Neural progenitor cell (in vitro differentiated cells): Measurements from ENCODE around the gene TTR.

Experiments used
- EZH2 ChIP-seq: fragments of 200-600 bp; sonication (generic); IDR thresholded peaks from 2 replicates; pipeline ENCODE4 v1.6.1; 2017; ENCODE audit warnings: antibody characterized with exemption, mild to moderate bottlenecking, moderate library complexity
- TF ChIP-seq, protein P1 (sequence below): fragments of 200-600 bp; sonication (generic); IDR thresholded peaks from 2 replicates; pipeline ENCODE4 v1.5.1; 2017; ENCODE audit warnings: antibody characterized with exemption, mild to moderate bottlenecking

DNA sequence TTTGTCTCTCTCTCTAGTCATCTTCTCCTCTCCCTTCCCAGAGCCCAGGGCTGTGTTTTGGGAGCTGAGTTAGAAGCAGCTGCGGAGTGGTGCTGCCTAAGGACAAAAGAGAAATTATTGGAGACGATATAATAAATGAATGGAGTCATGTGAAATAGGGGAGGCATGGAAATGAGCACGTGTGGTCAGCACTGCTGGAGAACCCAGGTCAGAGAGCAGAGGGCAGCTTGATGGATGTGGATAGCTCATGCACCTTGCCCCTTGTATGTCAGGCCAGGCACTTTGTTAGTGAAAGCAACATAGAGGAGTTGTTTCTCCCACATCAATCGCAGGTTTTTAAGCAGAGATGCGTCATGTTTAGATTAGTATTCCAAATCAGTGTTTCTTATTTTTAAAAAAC, 15.7 kb downstream of the TTR start:
- TF ChIP-seq, protein P1, sequence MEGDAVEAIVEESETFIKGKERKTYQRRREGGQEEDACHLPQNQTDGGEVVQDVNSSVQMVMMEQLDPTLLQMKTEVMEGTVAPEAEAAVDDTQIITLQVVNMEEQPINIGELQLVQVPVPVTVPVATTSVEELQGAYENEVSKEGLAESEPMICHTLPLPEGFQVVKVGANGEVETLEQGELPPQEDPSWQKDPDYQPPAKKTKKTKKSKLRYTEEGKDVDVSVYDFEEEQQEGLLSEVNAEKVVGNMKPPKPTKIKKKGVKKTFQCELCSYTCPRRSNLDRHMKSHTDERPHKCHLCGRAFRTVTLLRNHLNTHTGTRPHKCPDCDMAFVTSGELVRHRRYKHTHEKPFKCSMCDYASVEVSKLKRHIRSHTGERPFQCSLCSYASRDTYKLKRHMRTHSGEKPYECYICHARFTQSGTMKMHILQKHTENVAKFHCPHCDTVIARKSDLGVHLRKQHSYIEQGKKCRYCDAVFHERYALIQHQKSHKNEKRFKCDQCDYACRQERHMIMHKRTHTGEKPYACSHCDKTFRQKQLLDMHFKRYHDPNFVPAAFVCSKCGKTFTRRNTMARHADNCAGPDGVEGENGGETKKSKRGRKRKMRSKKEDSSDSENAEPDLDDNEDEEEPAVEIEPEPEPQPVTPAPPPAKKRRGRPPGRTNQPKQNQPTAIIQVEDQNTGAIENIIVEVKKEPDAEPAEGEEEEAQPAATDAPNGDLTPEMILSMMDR, result no peak
- no peak for TF ChIP-seq EZH2
